ES-I3 (cell line): ENCODE results near the gene PRG2.
"Not testable (repeated sequence)": the region's sequence is repeated elsewhere in the genome, so short reads cannot be mapped to it uniquely, and the experiment has no call there.

Source experiments
- H3K36me3 ChIP-seq: 2 replicates; pipeline ENCODE4 v1.6.1; 2013; ENCODE audit warnings: mild to moderate bottlenecking, low read length, control low read depth, moderate library complexity; ENCODE audit not compliant: insufficient read depth
- H3K4me1 ChIP-seq: 2 replicates; pipeline ENCODE4 v1.6.1; 2013; ENCODE audit warnings: mild to moderate bottlenecking, control low read depth, low read length; ENCODE audit not compliant: insufficient read depth
- H3K9ac ChIP-seq: 2 replicates; pipeline ENCODE4 v1.6.1; 2013; ENCODE audit warnings: low read depth, mild to moderate bottlenecking, low read length, moderate library complexity
- H3K9me3 ChIP-seq: 2 replicates; pipeline ENCODE4 v1.6.1; 2013; ENCODE audit warnings: mild to moderate bottlenecking, low read length, moderate library complexity; ENCODE audit not compliant: control insufficient read depth, insufficient read depth

PRG2 gene

DNA sequence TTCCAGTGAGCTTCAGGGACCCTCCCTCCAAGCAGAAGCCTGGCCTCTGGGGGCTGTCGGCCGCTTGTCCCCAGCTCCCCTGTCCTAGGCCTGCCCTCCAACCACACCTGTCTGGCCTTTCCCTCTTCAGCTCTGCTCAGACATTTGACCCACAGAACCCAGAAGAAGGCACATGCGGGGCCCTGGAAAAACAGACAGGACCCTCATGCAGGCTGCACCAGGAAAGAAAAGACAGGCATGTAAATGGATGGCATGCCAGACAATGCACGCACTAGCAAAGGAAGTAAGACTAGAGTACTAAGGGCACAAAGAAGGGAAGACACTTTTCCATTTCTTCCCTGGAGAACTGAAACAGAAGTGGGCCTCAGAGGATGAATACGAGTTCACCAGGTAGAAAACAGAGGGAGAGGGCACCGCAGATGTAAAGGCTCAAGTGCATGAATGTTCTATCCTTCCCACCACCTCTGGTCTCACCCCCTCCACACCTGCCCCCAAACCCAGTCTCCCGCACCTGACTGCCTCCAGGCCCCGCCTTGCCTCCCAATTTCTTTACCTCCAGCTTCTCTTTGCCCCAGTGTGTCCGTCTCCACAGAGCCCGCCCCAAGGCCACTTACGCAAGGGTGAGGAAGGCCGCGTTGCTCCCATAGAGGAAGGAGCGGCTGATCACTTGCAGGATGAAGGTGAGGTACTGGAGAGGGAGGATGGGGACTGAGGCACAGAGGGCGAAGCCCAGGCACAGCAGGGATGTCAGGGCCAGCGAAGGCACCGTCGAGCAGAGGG is 19.1 kb upstream of the PRG2 start:
- H3K4me1 ChIP-seq, result no peaks in the 10 kb centered on the region
- H3K9ac ChIP-seq, result no peak overlapping the region
- H3K36me3 ChIP-seq, result peaks cover 4% of the 10 kb centered on the region
- H3K9me3 ChIP-seq, result no peaks in the 10 kb centered on the region

DNA sequence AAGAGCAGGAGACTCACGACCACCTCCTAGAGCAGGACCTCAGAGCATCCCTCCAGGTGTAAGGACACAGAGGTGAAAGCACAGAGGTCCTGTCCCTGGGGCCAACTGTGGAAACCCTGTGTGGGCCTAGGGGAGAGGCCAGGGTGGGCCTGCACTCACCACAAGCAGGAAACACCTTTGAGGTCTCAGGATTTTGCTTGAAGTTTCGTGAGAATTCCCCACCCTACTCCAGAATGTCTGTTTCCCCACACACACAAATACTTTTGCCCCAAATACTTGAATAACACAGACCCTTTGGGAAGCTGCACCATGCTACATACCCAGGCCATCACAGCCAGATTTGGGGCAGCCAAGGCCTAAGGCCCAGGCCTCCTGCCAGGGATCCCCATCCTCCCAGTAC is 18.3 kb upstream of the PRG2 start:
- Histone ChIP-seq H3K9me3 (no peaks in the 10 kb centered on the region), H3K36me3 (peaks cover 3% of the 10 kb centered on the region; the same call in 1 of the 2 replicates), H3K9ac (no peak overlapping the region), H3K4me1 (no peaks in the 10 kb centered on the region)

DNA sequence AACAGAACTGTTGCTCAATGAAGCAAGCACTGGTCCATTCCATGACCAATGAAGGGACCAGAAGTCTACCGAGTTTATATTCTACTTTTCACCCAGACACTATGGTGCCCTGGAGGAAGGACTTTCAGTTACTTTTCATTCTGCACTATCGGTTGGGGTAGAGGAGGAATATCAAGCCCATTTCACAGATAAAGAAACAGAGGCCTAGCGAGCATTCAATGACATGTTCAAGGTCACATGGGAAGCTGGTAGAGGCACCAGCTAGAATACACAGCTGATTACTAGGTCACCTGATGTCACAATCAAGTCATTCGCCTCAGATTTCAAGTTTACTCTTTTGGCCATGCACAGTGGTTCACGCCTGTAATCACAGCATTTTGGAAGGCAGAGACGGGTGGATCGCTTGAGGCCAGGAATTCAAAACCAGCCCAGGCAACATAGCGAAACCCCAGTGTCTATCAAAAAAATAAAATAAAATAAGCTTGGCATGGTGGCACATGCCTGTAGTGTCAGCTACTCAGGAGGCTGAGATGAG is 17.6 kb upstream of the PRG2 start:
- Histone ChIP-seq H3K4me1 (no peaks in the 10 kb centered on the region), H3K9me3 (no peaks in the 10 kb centered on the region), H3K9ac (no peak overlapping the region), H3K36me3 (peaks cover 3% of the 10 kb centered on the region; the same call in 1 of the 2 replicates)

DNA sequence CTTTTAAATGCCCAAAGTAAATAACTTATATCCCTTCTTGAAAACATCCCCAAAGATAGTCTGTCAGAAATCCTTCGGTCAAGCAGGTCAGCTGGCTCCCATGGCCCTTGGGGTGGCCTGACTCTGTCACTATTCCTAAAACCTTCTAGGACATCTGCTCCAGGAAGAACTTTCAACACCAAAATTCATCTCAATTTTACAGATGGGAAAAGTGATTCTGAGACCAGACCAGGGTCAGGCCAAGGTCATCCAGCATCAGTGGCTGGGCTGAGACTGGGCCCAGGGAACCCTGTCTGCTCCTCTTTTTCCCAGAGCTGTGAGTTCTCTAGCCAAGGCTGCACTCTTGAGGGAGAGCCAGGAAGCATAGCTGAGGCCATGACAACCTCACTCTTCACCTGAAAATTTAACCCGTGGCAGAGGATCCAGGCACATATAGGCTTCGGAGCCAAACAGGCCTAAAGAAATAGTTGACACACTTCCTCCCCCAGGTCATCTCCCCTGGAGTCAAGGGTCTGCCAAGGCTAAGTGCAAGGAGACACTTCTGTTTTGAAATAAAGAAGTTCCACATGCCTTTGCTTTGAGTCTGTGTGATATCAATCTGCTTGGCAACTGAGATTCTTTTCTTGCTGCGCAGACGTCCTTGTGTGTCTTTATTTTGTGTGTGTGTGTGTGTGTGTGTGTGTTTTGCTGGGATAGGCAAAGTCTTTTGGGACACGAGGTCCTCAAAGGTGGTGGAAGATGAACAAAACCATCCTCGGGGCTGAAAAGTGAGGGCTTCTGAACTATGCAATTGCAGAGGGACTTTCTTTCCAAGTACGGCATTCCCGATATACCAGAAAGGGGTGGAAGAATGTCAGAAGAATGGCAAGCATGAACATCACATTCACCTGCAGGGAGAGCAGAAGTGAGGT is 16.8 kb upstream of the PRG2 start:
- Histone ChIP-seq H3K9ac (no peak overlapping the region), H3K36me3 (peaks cover 3% of the 10 kb centered on the region; the same call in 1 of the 2 replicates), H3K9me3 (no peaks in the 10 kb centered on the region), H3K4me1 (no peaks in the 10 kb centered on the region)

DNA sequence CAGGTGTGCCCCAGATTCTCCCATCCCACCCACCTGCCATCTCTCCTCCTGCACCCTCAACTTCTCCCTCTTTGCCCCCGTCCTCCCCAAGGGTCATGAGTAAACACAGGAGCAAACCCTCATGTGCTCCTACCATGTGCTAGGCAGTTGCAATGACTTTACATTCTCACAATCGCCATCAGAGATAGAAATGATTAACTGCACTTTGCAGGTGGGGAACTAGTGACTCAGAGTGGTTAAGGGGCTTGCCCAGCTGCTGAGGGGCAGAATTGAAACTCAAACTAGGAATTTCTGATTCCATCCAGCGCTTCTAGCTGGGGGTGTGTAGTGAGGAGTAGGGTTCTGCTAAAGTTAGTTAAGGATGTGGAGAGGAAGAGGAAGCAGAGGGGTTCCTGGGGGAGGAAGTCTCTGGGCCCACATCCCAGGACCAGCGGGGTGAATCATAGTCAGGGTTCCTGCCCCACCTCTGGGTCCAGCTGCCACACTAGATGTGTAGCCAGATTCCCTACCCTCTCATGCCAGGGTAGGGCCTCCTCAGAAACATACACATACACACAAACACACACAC is 16.0 kb upstream of the PRG2 start:
- Histone ChIP-seq H3K9me3 (no peaks in the 10 kb centered on the region), H3K36me3 (peaks cover 3% of the 10 kb centered on the region; the same call in 1 of the 2 replicates), H3K9ac (no peak overlapping the region), H3K4me1 (no peaks in the 10 kb centered on the region)

DNA sequence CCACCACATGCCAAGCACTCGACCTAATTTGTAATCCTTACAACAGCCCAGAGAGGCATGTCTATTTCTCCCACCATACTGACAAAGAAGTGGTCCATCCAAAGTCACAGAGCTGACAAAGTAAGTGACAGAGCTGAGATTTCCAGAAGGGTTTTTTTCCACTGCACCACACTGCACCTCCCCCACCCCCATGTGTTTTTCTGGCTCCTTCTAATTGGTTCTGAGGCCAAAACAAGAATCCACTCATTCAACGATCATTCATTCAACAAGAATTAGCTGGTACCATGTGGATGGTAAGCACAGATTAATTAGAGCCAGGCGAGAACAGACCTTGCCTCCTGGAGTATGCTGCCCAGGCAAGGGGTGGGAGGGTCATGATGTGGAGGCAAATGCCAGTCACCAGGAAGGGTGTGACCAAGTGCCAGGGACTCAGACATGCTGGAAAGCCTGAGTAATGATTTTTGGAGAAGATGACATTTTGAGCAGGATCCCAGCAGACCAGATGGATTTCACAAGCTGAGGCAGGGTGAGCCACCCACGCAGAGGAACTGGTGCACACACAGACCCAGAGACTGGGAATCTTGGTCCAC is 14.9 kb upstream of the PRG2 start:
- no peaks in the 10 kb centered on the region for H3K9me3 ChIP-seq
- no peaks in the 10 kb centered on the region for H3K4me1 ChIP-seq
- H3K9ac ChIP-seq, result no peak overlapping the region
- peaks cover under 1% of the 10 kb centered on the region; the same call in 1 of the 2 replicates for H3K36me3 ChIP-seq

DNA sequence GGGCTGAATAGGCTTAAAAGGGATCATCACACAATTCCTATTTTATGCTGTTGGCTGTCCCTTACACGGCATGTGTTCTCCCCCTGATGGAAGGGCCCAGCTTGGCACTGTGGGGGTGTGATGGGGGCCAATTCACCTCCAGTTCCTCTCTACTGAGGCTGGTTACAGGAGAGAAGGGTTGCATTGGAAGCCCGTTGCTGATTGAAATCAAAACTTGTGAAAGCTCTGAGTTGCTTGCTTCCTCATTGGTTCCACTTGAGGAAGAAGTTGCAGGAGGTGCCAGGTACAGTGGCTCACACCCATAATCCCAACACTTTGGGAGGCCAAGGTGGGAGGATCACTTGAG is 13.3 kb upstream of the PRG2 start:
- H3K36me3 ChIP-seq, result no peaks in the 10 kb centered on the region; the same call in 1 of the 2 replicates

DNA sequence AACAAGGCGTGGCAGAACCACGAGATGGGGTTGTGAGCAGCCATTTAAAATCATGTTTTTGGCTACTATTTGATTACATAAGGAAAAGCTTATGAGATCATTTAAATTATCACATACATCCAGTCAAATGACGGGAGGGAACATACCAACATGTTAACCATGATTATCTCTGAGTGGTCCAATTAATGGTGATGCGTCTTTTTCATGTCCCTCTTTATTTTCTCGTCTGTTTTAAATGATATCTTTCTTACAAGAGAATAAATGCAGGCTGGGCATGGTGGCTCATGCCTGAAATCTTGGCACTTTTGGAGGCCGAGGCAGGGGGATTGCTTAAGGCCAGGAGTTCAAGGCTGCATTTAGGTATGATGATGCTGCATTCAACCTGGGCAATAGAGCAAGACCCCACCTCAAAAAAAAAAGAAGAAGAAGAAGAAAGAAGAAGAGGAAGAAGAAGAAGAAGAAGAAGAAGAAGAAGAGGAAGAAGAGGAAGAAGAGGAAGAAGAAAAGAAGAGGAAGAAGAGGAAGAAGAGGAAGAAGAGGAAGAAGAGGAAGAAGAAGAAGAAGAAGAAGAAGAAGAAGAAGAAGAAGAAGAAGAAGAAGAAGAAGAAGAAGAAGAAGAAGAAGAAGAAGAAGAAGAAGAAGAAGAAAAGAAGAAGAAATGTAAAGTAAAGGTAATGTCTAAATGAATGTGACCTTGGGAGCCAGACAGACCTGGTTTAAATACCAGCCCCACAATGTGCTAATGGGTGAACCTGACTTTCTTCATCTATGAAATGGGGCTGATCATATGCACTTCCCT is 12.8 kb upstream of the PRG2 start:
- H3K9ac ChIP-seq, H3K9me3 ChIP-seq, H3K36me3 ChIP-seq, H3K4me1 ChIP-seq: not testable (repeated sequence)

More for the DNA sequence above, 13.3 kb upstream of the PRG2 start:
- no peaks in the 10 kb centered on the region for H3K9me3 ChIP-seq
- no peak overlapping the region for H3K9ac ChIP-seq
- 0 out of 2 replicates have a peak, but pooled peaks cover 8% of the 10 kb centered on the region for H3K4me1 ChIP-seq

DNA sequence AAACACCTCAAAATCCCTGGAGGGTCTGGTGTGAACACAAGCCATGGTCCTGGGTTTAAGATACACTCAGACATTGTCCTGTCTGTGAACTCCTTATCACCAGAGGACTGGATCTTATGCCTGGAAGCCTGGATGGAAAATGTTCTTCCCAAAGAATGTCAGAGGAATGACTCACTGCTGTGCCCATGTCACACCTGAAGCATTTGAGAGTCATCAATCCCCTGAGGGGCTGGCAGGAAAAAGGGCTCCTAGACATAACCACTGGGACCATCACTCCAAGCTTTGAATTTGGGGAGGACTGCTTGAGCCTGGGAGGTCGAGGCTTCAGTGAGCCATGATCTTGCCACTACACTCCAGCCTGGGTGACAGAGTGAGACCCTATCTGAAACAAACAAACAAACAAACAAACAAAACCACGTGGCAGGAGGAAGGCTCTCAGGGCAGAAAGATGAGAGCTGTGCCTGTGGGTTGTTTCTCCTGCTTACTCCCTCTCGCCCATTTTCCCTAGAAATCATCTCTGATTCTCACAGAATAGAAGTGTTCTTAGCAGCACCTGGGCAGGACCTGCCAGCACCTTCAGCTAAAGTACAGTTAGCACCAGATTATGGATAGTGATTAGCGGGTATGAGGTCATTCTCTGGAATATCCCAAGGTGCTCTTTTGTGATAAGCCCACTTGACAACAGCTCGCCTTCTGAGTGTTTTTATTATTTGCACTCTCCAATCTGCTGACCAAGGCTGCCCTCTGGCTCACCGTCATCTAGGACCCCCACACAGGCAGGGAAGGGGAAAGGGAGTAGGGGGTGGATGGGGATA is 11.9 kb upstream of the PRG2 start:
- H3K4me1 ChIP-seq, result 0 out of 2 replicates have a peak, but pooled peaks cover 8% of the 10 kb centered on the region
- H3K36me3 ChIP-seq, result no peaks in the 10 kb centered on the region
- H3K9ac ChIP-seq, result no peak overlapping the region
- H3K9me3 ChIP-seq, result no peaks in the 10 kb centered on the region

DNA sequence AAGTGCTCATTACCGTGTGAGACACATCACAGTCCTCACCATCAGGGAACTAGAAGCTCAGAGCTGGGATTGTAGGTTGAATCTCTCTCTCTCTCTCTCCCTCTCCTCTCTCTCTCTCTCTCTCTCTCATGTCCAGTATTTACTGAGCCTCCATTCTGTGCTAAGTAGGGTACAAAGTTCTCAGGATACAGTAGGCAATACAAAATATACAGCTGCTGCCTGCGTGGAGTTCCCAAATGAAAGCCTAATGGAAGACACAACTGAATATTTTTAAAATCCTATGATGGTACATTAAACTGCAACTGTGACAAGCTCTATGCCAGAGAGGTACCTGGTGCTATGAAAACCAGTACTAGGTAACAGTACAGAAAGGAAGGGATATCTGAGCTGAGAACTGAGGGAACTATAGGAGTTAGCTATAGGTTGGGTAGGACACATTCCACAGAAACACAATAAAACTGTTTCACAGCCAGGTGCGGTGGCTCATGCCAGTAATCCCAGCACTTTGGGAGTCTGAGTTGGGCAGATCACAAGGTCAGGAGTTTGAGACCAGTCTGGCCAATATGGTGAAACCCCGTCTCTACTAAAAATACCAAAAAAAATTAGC is 9.6 kb upstream of the PRG2 start:
- Histone ChIP-seq H3K9me3 (no peaks in the 10 kb centered on the region), H3K36me3 (no peaks in the 10 kb centered on the region), H3K9ac (no peak overlapping the region), H3K4me1 (0 out of 2 replicates have a peak, but pooled peaks cover 8% of the 10 kb centered on the region)

DNA sequence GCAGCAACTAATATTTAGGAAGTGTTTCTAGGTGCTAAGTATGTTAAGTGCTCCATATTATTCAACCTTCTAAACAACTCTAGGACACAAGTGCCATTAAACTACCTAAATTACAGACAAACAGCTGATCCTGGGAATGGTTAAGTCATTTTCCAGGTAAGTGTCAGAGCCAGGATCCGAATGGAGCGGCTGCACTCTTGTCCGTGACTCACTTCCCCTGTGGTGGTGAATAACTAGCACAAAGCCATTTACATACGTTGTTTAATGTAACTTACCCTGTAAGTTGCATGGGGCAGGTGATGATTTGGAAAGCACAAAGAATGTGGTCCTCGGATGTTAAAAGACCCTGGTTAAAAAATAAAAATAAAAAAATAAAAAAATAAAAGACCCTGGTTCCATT is 8.8 kb upstream of the PRG2 start:
- no peaks in the 10 kb centered on the region for H3K36me3 ChIP-seq
- H3K4me1 ChIP-seq, result 0 out of 2 replicates have a peak, but pooled peaks cover 8% of the 10 kb centered on the region
- no peaks in the 10 kb centered on the region for H3K9me3 ChIP-seq
- no peak overlapping the region for H3K9ac ChIP-seq

DNA sequence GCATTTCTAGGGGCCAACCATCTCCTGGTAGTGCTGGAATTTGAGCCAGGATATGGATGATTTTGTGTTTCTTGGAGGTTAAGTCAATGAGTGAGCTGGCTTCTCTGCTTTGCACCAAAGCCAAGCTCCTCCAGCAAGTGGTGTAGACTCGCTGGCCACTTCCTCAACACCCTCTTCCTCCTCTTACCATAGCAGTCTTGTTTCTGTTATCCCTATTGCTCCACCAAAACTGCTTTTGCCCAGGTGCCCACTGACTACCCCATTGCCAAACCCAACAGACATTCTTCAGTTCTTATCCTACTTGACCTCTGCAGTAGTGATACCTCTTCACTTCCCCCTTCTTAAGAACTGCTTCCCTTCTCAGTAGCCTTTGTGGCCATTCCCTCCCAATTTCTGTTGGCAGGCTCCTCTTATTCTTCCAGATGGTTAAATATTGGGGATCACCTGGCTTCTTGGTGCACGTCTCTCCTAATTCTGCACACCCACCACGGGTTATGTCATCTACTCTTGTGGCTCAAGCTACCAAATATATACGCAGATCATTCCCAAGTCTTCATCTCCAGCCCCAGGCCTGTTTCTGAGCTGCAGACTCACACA is 7.0 kb upstream of the PRG2 start:
- H3K9me3 ChIP-seq, result no peaks in the 10 kb centered on the region
- 0 out of 2 replicates have a peak, but pooled peaks cover 8% of the 10 kb centered on the region for H3K4me1 ChIP-seq
- H3K9ac ChIP-seq, result no peak overlapping the region
- H3K36me3 ChIP-seq, result no peaks in the 10 kb centered on the region
